GM12878 (cell line): Measurements from ENCODE around the gene TAF3.

Experiments
- CHD2 ChIP-seq: IDR thresholded peaks from 2 replicates; pipeline ENCODE4 v1.6.1; 2011; ENCODE audit warnings: low read depth, low read length, improper control_type of control experiment, borderline replicate concordance
- MXI1 ChIP-seq: fragments of 150-350 bp; IDR thresholded peaks from 2 replicates; pipeline ENCODE4 v1.6.1; 2011; ENCODE audit warnings: low read depth, mild to moderate bottlenecking, inconsistent platforms, low read length, improper control_type of control experiment
- TAF1 ChIP-seq: IDR thresholded peaks from 2 replicates; pipeline ENCODE4 v1.6.1; 2011; ENCODE audit warnings: mild to moderate bottlenecking, low read depth, low read length, borderline replicate concordance
- TF ChIP-seq, protein P1 (sequence below), 3 experiments: IDR thresholded peaks in 2 of 3; conservative IDR thresholded peaks in 1 of 3; 2 replicates each; pipeline ENCODE4 v1.5.1; 2011; ENCODE audit warnings: low read depth in 3 of 3, low read length in 3 of 3, mild to moderate bottlenecking in 3 of 3, control low read depth in 2 of 3, moderate library complexity in 2 of 3, inconsistent platforms in 1 of 3, mixed read lengths in 1 of 3; ENCODE audit not compliant: control insufficient read depth in 2 of 3, insufficient read depth in 1 of 3; ENCODE audit errors: extremely low read depth in 1 of 3

DNA sequence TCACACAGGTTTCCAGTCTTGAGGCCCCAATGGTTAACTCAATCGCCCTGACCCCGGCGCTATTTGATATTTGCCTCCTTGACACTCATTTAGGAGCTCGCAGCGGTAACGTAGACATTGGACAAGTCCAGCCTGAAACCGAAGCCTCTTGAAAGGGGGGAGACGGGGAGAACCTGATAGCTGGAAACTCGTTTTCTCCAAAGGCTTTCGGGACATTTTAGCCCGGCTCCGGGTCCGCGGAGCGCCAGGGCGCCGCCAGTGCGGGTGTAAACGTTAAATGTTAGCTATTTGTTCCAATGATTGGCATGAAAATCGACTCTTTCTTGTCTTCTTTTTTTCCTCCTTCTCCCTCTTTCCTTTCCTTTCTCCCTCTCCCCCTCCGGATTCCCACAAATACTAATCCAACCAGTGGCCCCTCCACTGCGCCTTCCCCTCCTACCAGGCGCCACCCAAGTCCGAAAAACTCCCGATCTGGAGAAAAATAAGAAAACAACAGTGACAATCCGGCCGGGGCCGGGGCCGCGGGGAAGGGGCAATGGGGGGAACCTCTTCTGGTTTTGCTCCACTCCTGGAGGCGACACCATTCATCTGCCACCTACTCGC is 219.0 kb downstream of the TAF3 start:
- no peak for TF ChIP-seq MXI1
- TF ChIP-seq, protein P1, sequence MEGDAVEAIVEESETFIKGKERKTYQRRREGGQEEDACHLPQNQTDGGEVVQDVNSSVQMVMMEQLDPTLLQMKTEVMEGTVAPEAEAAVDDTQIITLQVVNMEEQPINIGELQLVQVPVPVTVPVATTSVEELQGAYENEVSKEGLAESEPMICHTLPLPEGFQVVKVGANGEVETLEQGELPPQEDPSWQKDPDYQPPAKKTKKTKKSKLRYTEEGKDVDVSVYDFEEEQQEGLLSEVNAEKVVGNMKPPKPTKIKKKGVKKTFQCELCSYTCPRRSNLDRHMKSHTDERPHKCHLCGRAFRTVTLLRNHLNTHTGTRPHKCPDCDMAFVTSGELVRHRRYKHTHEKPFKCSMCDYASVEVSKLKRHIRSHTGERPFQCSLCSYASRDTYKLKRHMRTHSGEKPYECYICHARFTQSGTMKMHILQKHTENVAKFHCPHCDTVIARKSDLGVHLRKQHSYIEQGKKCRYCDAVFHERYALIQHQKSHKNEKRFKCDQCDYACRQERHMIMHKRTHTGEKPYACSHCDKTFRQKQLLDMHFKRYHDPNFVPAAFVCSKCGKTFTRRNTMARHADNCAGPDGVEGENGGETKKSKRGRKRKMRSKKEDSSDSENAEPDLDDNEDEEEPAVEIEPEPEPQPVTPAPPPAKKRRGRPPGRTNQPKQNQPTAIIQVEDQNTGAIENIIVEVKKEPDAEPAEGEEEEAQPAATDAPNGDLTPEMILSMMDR (IDR thresholded peaks at IDR 0.05 in 2 of 3, conservative IDR thresholded peaks at IDR 0.05 in 1 of 3; ENCODE audit: control insufficient read depth in 2 of 3, extremely low read depth in 1 of 3, insufficient read depth in 1 of 3, low read depth in 3 of 3, low read length in 3 of 3), result no peak
- no peak for TF ChIP-seq TAF1
- no peak for TF ChIP-seq CHD2
